Glomerular visceral epithelial cell (primary cell): ENCODE measurements around the gene LYSMD3.

ENCODE experiments used
- DNase-seq: peaks from one replicate; pipeline ENCODE4 v3.0.0-alpha.2; 2016; ENCODE audit errors: extremely low spot score

Gene LYSMD3

GRCh38 chr5:90548069-90548593, 18.7 kb upstream of the LYSMD3 start:
- no peak for DNase-seq

DNA sequence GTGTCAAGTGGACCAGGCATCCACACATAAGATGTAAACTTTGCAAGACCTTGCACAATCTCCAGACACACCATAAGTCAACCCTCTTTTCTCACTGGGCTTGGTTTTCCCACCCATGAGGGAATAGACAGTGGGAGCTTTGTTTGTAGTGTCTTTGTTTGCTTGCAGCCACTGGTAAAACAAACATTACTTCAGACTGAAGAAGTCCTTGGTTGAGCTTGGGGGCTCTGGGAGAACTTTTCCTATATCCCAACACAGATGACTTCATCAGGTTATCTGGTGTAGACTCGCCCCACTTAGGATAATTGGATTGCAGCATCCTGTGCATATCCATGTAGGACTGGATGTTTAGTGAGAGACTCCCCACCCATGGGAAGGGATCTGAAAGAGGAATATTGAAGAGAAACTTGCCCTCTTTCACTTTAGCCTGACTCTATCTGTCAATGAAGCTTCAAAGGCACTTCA, 17.7 kb upstream of the LYSMD3 start:
- DNase-seq, result no peak

DNA sequence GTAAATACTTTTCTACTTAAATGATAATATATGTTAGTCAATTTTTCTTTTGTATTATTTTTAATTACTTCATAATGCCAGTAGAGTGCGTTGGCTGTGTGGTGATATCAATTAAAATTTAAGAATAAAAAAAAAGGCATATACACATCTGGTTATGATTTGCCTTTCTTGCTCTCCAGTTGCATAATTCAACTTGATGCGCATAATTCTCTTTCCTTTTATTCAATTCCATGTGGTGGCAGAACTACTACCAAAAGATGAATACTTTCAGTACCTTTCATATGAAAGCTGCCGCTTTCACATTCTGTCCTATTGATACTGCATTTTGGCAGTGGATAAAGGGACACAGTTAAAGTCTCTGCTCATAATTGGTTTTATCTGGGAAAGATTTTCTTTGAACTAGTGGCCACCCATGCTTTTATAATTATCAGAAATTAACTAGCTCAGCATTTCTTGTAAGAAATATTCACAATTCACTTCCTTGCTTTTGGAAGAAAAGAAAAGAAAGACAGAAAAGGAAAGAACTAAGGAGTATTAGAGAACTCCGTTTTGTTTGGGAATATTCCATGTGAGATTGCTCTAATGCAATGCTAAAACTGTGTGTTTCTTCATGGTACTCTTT, 16.9 kb upstream of the LYSMD3 start:
- no peak for DNase-seq

GRCh38 chr5:90545511-90545910, 16.1 kb upstream of the LYSMD3 start:
- no peak for DNase-seq

GRCh38 chr5:90542827-90543519, 13.6 kb upstream of the LYSMD3 start:
- DNase-seq, result no peak

DNA sequence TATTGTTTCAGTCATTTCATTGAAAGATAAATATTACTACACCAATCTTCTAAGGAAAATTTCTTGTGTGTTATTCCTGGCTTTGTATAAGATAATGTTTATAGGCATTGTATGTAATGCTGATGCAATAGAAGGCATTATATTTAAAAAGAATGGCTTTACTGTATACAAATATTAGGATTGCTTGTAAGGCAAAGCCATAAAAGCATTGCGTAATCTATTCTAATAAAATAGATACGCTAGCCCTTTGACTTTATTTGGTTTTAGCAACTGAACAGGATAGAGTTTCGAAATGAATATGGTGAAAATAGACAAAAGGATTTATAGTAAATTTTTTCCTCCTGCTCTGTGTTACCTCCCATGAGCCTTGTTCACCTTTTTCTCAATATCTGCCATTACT, 5.5 kb upstream of the LYSMD3 start:
- DNase-seq, result no peak

DNA sequence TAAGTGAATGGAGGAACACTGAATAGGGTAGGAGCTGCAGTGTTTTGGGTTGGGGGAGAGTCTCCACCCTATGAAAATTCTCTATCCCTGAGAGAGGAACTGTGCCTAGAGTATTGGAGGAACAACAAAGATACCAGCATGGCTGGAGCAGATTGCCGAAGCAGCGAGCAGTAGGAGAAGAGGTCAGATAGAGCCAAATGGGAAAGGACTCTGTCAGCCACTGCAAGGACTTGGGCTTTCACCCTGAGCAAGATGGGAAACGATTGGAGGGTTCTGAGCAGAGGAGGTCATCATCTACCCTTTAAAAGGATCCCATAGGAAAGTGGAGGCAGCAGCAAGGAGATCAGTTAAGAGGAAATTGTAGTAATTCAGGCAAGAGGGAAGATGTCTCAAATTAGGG, 4.4 kb upstream of the LYSMD3 start:
- DNase-seq, result no peak

- no peak for DNase-seq
These were observed 1.5 kb upstream of the LYSMD3 start for GRCh38 chr5:90530736-90531487.

DNA sequence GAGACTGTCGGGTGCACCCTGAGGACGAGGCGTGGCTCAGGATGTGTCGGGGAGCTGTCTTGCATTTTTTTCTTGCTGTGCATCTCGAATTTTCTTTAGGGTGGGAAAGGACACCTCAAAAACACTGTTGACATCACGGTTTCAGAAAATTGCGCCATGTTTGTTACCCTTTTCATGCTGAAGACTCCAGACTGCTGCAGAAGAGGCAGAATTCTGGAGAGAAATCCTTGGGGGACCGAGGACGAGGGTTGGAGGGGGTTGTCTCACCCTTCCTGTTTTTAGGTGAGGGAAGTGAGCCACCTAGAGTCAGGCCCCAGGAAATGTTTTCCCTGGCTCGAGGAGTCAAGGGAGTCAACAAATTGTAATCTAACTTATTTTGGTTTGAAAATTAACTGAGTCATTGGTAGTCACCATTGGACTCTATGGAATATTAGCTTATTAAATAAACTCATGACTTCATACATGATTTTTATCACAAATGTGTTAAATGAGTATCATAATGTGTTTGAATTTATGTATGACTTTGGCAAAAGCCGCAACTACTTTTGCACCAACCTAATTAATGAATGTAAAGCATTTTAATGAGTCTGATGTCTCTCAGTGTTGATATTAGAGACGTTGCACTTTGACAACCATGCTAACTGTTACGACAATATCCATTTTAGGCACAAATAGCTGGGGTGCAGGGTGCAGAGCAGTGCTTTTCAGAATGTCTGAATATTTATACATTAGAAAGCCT, 724 bp upstream of the LYSMD3 start:
- peak; percentile 79 for DNase-seq

DNA sequence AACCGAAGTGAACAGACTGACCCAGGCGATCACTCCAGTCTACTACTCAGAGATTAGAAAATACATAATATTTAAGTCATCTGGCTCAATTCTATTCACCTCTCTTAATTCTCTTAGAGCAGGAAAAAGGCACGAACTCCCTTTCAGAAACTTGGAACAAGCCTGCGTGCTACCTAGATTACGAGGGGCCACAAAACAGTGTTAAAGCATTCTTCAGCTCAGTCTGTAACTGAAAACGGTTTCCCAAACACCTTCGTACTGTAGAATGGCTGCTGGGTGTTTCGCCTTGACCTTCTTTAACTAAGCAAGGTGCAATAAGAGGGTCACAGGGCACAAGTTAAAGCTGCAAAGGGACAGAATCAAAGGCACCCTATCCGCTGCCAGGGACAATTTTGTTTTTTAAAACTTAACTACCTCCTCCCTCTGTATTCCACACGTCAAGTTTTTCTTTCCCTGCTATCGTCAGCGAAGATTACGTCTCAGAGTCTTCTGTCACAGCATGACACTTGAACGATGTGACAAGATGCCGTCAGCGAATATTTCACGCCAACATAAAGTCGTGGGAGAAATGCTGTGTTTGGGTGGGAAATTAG, 687 bp downstream of the LYSMD3 start:
- peak; percentile 11 for DNase-seq

- DNase-seq, result no peak
These were observed 10.3 kb downstream of the LYSMD3 start for GRCh38 chr5:90519081-90519480.

- peak; percentile 49 for DNase-seq
These were observed 10.7 kb downstream of the LYSMD3 start for GRCh38 chr5:90518661-90519060.

- DNase-seq, result no peak
These were observed 14.9 kb downstream of the LYSMD3 start for GRCh38 chr5:90514520-90514919.

DNA sequence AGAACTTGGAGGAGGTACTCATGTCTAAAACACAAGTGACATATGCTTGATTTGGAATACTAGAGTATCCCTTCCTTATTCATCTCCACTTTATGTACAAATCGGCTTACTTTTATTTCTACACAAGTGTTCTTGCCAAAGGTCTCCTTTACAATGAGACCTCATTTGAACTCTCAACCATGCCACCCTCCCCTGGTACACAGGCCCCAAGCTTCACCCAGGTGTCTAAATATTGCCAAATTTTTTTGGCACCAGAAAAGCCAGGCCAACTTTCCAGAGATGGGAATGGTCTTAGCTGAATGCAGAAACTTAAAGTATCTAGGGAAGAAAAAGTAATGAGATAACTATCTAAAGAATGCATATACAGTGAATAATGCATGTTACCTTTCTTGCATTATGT, 18.9 kb downstream of the LYSMD3 start:
- DNase-seq, result no peak

GRCh38 chr5:90506221-90506620, 23.2 kb downstream of the LYSMD3 start:
- no peak for DNase-seq

GRCh38 chr5:90504743-90505142, 24.6 kb downstream of the LYSMD3 start:
- no peak for DNase-seq

DNA sequence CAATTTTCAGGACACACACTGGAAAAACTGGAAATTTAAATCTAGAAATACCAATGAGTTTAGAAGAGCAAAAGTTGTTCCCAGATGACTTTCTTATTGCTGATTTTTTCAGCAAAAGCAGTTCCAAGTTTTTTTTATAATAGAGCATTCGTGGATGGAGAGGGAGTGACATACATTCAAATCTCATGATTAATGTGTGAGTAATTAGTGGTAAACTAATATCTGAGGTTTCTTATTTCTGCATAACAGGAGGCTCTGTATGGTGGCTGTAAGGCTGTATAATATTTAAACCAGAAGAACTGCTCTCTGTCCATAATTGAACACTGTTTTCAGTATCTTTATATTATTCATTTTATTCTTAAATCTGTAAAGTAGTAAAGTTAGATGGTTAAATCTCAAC, 25.8 kb downstream of the LYSMD3 start:
- DNase-seq, result no peak

- no peak for DNase-seq
These were observed 34.2 kb downstream of the LYSMD3 start for GRCh38 chr5:90495146-90495545.

DNA sequence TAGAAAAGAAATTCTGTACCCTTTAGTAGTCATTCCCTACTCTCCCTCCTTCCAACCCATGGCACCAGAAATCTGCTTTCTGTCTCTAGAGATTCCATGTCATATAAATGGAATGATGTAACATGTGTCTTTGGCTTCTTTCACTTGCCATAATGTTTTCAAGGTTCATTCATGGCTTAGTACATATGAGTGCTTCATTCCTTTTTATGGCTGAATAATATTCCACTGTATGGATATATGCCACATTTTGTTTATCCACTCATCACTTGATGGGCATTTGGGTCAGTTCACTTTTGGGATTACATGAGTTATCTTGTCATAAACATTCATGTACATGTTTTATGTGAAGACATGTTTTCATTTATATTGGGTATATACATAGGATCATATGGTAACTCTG, 35.3 kb downstream of the LYSMD3 start:
- no peak for DNase-seq

DNA sequence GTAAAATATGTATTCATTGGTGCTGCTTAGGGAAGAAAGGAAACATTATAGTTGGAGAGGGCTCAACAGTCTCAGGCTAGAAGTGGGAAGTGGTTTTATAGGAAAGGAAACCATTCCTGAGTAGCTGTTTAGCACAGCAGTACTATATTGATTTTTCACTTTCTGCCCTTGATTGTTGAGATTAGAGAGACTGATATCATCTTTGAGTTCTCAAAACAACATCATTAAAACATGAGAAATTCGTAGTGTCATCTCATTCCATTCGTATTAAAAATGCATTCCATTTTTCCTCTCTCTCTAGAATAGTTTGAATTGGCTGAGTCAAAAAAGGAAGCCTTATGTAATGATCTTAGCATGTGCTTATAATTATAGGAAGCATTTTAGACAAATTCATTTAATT, 40.6 kb downstream of the LYSMD3 start:
- DNase-seq, result no peak

DNA sequence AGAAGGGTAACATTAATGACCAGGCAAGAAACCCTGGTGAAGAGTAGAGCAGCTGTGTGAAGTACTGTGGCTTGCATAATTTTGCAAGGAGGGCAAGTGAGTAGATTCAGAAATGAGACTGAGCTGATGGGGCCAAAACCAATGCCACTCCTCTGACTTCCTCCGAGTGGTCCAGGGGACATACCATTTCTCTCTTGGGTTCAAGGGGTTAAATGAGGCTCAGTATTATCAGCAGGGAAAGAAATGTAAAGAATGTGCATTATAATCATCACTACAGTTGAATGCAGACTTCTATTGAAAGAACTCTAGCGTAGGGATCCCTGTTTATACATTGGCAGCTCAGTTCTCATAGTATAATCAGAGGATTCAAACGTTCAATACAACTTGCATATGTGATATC, 44.8 kb downstream of the LYSMD3 start:
- DNase-seq, result no peak

GRCh38 chr5:90483206-90483605, 46.2 kb downstream of the LYSMD3 start:
- DNase-seq, result no peak
